Dermis microvascular lymphatic vessel endothelial cell (primary cell): Measurements from ENCODE around the gene GAB2. TPM values are rescaled to one million over a fixed set of nuclear protein-coding genes. Genes with fewer than 3 reads are reported as not detected.
"Not testable (repeated sequence)": the region's sequence is repeated elsewhere in the genome, so short reads cannot be mapped to it uniquely, and the experiment has no call there.

ENCODE experiments used
- DNase-seq, 2 donors: peaks; one replicate each; pipeline versions ENCODE4 v3.0.0 to v3.0.0-alpha.2; 2010; ENCODE audit warnings: low read depth in 2 of 2
- total RNA-seq: library from RNA; depleted of rRNA; stranded (reverse); fragments of >200 nt; gene quantifications from 2 replicates; pipeline ENCODE4 v1.2.1, GENCODE V29; 2014

The GAB2 gene
- total RNA-seq, 1 donor from 2014 or later: 11.4 TPM

- peak; percentile 77 for DNase-seq
Observed at GRCh38 chr11:78313181-78313795, 104.3 kb downstream of the GAB2 start.

- no peak for DNase-seq
Observed at GRCh38 chr11:78312712-78313111, 104.9 kb downstream of the GAB2 start.

GRCh38 chr11:78311702-78312371, 105.8 kb downstream of the GAB2 start:
- no peak for DNase-seq

GRCh38 chr11:78310500-78310909, 107.1 kb downstream of the GAB2 start:
- no peak for DNase-seq

- DNase-seq: no peak
Observed at GRCh38 chr11:78304201-78304600, 113.4 kb downstream of the GAB2 start.

GRCh38 chr11:78300108-78300839, 117.3 kb downstream of the GAB2 start:
- DNase-seq: no peak

GRCh38 chr11:78299000-78299710, 118.5 kb downstream of the GAB2 start:
- peak in 1 of 2 donors; percentile 77 for DNase-seq

- no peak for DNase-seq
Observed at GRCh38 chr11:78298291-78298771, 119.3 kb downstream of the GAB2 start.

- no peak for DNase-seq
Observed at GRCh38 chr11:78295991-78296930, 121.4 kb downstream of the GAB2 start.

GRCh38 chr11:78295347-78295746, 122.3 kb downstream of the GAB2 start:
- DNase-seq: no peak

GRCh38 chr11:78294100-78294499, 123.5 kb downstream of the GAB2 start:
- not testable (repeated sequence) for DNase-seq

- DNase-seq: no peak
Observed at GRCh38 chr11:78293536-78293935, 124.1 kb downstream of the GAB2 start.

GRCh38 chr11:78292109-78292803, 125.4 kb downstream of the GAB2 start:
- DNase-seq: no peak

- DNase-seq: no peak
Observed at GRCh38 chr11:78291503-78292108, 126.0 kb downstream of the GAB2 start.

GRCh38 chr11:78290293-78291176, 127.1 kb downstream of the GAB2 start:
- no peak for DNase-seq

GRCh38 chr11:78289552-78290292, 127.9 kb downstream of the GAB2 start:
- no peak for DNase-seq

GRCh38 chr11:78284260-78284659, 133.4 kb downstream of the GAB2 start:
- no peak for DNase-seq

GRCh38 chr11:78282821-78283220, 134.8 kb downstream of the GAB2 start:
- no peak for DNase-seq
